B cell (primary cell): Measurements from ENCODE around the gene PSMG4. TPM values are rescaled to one million over a fixed set of nuclear protein-coding genes. Genes with fewer than 3 reads are reported as not detected.

Experiments used
- ATAC-seq: fragments of 200-7000 bp; cut with Tn5 transposase; one replicate; pipeline ENCODE4 v1.10.0; 2021; ENCODE audit warnings: low read depth, mild to moderate bottlenecking, moderate number of reproducible peaks, moderate library complexity
- CTCF ChIA-PET: fragments of 350-600 bp; sonication (Branson Sonifier 250); formaldehyde crosslinking; loops from one replicate; lab custom pipeline; 2021; ENCODE audit warnings: antibody characterized with exemption, inconsistent platforms; lab: Charles Lee
- POLR2A ChIA-PET: fragments of 350-600 bp; sonication (Branson Sonifier 250); formaldehyde crosslinking; loops from one replicate; lab custom pipeline; 2021; ENCODE audit warnings: antibody characterized with exemption; lab: Charles Lee
- DNase-seq: peaks from one replicate; pipeline ENCODE4 v3.0.0; 2013
- H2AFZ ChIP-seq: 2 replicates; pipeline ENCODE4 v1.6.1; 2012; ENCODE audit warnings: mild to moderate bottlenecking, low read depth, low read length; ENCODE audit not compliant: insufficient read depth, poor library complexity, severe bottlenecking
- H3K27ac ChIP-seq, 2 donors: 1 replicate in 1 of 2; 2 replicates in 1 of 2; pipeline ENCODE4 v1.5.1; 2012 to 2013; ENCODE audit warnings: low read length in 2 of 2, mild to moderate bottlenecking in 2 of 2, moderate library complexity in 1 of 2
- H3K27me3 ChIP-seq, 4 experiments: fragments of 200-600 bp in 1 of 4; sonication (generic) in 1 of 4; replicated peaks in 1 of 4; 1 replicate in 2 of 4; 2 replicates in 2 of 4; pipeline versions ENCODE4 v1.6.1 to v1.7.0; 2013 to 2016; ENCODE audit warnings: low read length in 3 of 4, mild to moderate bottlenecking in 2 of 4, mixed read lengths in 1 of 4, moderate library complexity in 1 of 4; ENCODE audit not compliant: insufficient read depth in 4 of 4, control insufficient read depth in 3 of 4; ENCODE audit errors: control extremely low read depth in 1 of 4
- H3K36me3 ChIP-seq, 2 experiments: replicated peaks in 1 of 2; 1 replicate in 1 of 2; 2 replicates in 1 of 2; pipeline versions ENCODE4 v1.6.1 to v1.7.1; 2013; ENCODE audit warnings: low read length in 1 of 2; ENCODE audit not compliant: insufficient read depth in 2 of 2, control insufficient read depth in 1 of 2; ENCODE audit errors: control extremely low read depth in 1 of 2, extremely low read depth in 1 of 2
- H3K4me1 ChIP-seq, 2 donors: fragments of 200-600 bp in 1 of 2; sonication (generic) in 1 of 2; 1 replicate in 1 of 2; 2 replicates in 1 of 2; pipeline versions ENCODE4 v1.5.1 to v1.6.1; 2013 to 2017; ENCODE audit warnings: low read length in 2 of 2; ENCODE audit not compliant: control insufficient read depth in 2 of 2, insufficient read depth in 2 of 2
- H3K4me2 ChIP-seq: replicated peaks from 2 replicates; pipeline ENCODE3; 2012; ENCODE audit warnings: mild to moderate bottlenecking, low read depth, low read length; ENCODE audit not compliant: poor library complexity, severe bottlenecking
- H3K4me3 ChIP-seq, 5 experiments: fragments of 200-600 bp in 1 of 5; sonication (generic) in 1 of 5; 1 replicate in 3 of 5; 2 replicates in 2 of 5; pipeline versions ENCODE4 v1.5.1 to v1.7.0; 2011 to 2016; ENCODE audit warnings: low read length in 4 of 5, mild to moderate bottlenecking in 4 of 5, low read depth in 2 of 5, control low read depth in 1 of 5, moderate library complexity in 1 of 5; ENCODE audit not compliant: insufficient read depth in 1 of 5; ENCODE audit errors: control extremely low read depth in 1 of 5, extremely low read depth in 1 of 5
- H3K79me2 ChIP-seq: fragments of 200-600 bp; sonication (generic); one replicate; pipeline ENCODE4 v1.6.0; 2016; ENCODE audit warnings: low read length; ENCODE audit not compliant: control insufficient read depth, insufficient read depth
- H3K9ac ChIP-seq: fragments of 200-600 bp; sonication (generic); 2 replicates; pipeline ENCODE4 v1.6.1; 2017; ENCODE audit warnings: mild to moderate bottlenecking, low read length, moderate library complexity
- H3K9me3 ChIP-seq, 3 donors: one replicate each; pipeline versions ENCODE4 v1.6.1 to v1.7.1; 2013; ENCODE audit warnings: low read length in 2 of 3; ENCODE audit not compliant: control insufficient read depth in 2 of 3, insufficient read depth in 1 of 3; ENCODE audit errors: control extremely low read depth in 1 of 3
- H4K20me1 ChIP-seq: 2 replicates; pipeline ENCODE4 v1.6.0; 2012; ENCODE audit warnings: mild to moderate bottlenecking, low read length; ENCODE audit not compliant: insufficient read depth, control insufficient read depth, poor library complexity, severe bottlenecking
- H3K27ac Mint-ChIP-seq: one replicate; pipeline ENCODE4 v1.8.0; 2021; ENCODE audit warnings: mixed read lengths
- H3K27me3 Mint-ChIP-seq: one replicate; pipeline ENCODE4 v1.8.0; 2021; ENCODE audit warnings: mixed read lengths
- H3K4me1 Mint-ChIP-seq: one replicate; pipeline ENCODE4 v1.8.0; 2021; ENCODE audit warnings: mixed read lengths
- H3K4me3 Mint-ChIP-seq: one replicate; pipeline ENCODE4 v1.8.0; 2021; ENCODE audit warnings: mixed read lengths
- H3K9me3 Mint-ChIP-seq: one replicate; pipeline ENCODE4 v1.8.0; 2022; ENCODE audit warnings: mixed read lengths; ENCODE audit not compliant: insufficient read depth
- CTCF ChIP-seq: fragments of 200-600 bp; IDR thresholded peaks from one replicate; pipeline ENCODE4 v1.8.0; 2022; ENCODE audit warnings: antibody characterized with exemption, mild to moderate bottlenecking
- EZH2 ChIP-seq: IDR thresholded peaks from 2 replicates; pipeline ENCODE4 v1.6.1; 2012; ENCODE audit warnings: borderline replicate concordance, low read depth, mild to moderate bottlenecking, moderate library complexity, low read length; ENCODE audit not compliant: insufficient read depth, poor library complexity, severe bottlenecking
- WGBS: methylation state at CpG from one replicate; pipeline ENCODE4 v1.1.5; 2013; ENCODE audit warnings: missing lambda C conversion rate; ENCODE audit not compliant: insufficient coverage; 5-methylcytosine and 5-hydroxymethylcytosine counted together
- intact Hi-C: fragments of 100-400 bp; cut with micrococcal nuclease; formaldehyde crosslinking; loops from one replicate; pipeline ENCODE4 v1.10.0; 2022
- polyA plus RNA-seq: library from polyadenylated mRNA; depleted of rRNA; stranded (reverse); fragments of >200 nt; gene quantifications from 2 replicates; pipeline ENCODE4 v1.2.3, GENCODE V29; 2012
- total RNA-seq, 2 donors: library from RNA; stranded (reverse); fragments of 120-200 nt in 1 of 2; gene quantifications; 1 replicate in 1 of 2; 2 replicates in 1 of 2; pipeline versions ENCODE4 v1.2.3 to v1.2.4, GENCODE V29; 2013 to 2022

Gene PSMG4
- total and polyA plus RNA-seq, 2 donors (not counting 1 experiment from before 2014, with no cell fraction given): 31.9 to 42.4 TPM

- Histone ChIP-seq H3K27me3 (no peaks in the 10 kb centered on the region), H3K4me2 (no peak overlapping the region), H3K4me3 (no peak overlapping the region), H4K20me1 (peaks cover 14% of the 10 kb centered on the region), H3K79me2 (no peaks in the 10 kb centered on the region), H3K36me3 (no peaks in the 10 kb centered on the region), H2AFZ (no peak overlapping the region), H3K27ac (no peak overlapping the region), H3K9me3 (no peaks in the 10 kb centered on the region), H3K4me1 (peaks cover 0 to 3% of the 10 kb centered on the region in 2 donors), H3K9ac (no peak overlapping the region)
- ChIA-PET CTCF (interaction anchor here (0.6 to 14.3 kb wide), 27 partner anchors 10 to 993 kb away, joined by 3 to 269 read pairs (median 3); no protein-coding TSS in a partner anchor), POLR2A (no interaction called here)
- WGBS: 97% methylated on average over 7 of the region's 14 CpGs
- no peak for DNase-seq
- Mint-ChIP-seq H3K4me1 (peaks cover 2% of the 10 kb centered on the region), H3K27me3 (no peaks in the 10 kb centered on the region), H3K4me3 (no peak overlapping the region), H3K27ac (no peak overlapping the region), H3K9me3 (no peaks in the 10 kb centered on the region)
- no peak for ATAC-seq
- TF ChIP-seq CTCF (no peak), EZH2 (no peak)
- intact Hi-C loops: no loop called here
These were observed 21.3 kb downstream of the PSMG4 start for GRCh38 chr6:3280091-3280490.

GRCh38 chr6:3280866-3281465, 22.2 kb downstream of the PSMG4 start:
- H2AFZ ChIP-seq: no peak overlapping the region
- no peak overlapping the region for H3K27ac ChIP-seq
- ChIA-PET CTCF (interaction anchor here (1.1 to 14.3 kb wide), 6 partner anchors 10 to 698 kb away, joined by 3 to 269 read pairs (median 6); no protein-coding TSS in a partner anchor), POLR2A (no interaction called here)
- TF ChIP-seq EZH2 (no peak), CTCF (no peak)
- peaks cover 11% of the 10 kb centered on the region for H4K20me1 ChIP-seq
- no peak overlapping the region for H3K4me2 ChIP-seq
- Mint-ChIP-seq H3K27me3 (no peaks in the 10 kb centered on the region), H3K4me3 (no peak overlapping the region), H3K4me1 (peaks cover 2% of the 10 kb centered on the region), H3K27ac (no peak overlapping the region), H3K9me3 (no peaks in the 10 kb centered on the region)
- H3K36me3 ChIP-seq: no peaks in the 10 kb centered on the region
- intact Hi-C loops: no loop called here
- DNase-seq (no peak), ATAC-seq (no peak)
- H3K79me2 ChIP-seq: no peaks in the 10 kb centered on the region
- no peaks in the 10 kb centered on the region for H3K27me3 ChIP-seq
- no peaks in the 10 kb centered on the region for H3K9me3 ChIP-seq
- no peak overlapping the region for H3K9ac ChIP-seq
- 91% methylated on average over 14 of the region's 14 CpGs for WGBS
- no peak overlapping the region for H3K4me3 ChIP-seq
- peaks cover 0 to 3% of the 10 kb centered on the region in 2 donors for H3K4me1 ChIP-seq
